ENCODE data around the gene JAZF1.

Gene JAZF1

GRCh38 chr7:28224675-28225074, 44.1 kb upstream of the JAZF1 start:
- Histone ChIP-seq H3K27ac (no peak overlapping the region), H3K36me3 (no peaks in the 10 kb centered on the region), H3K4me1 (ENCODE audit: control insufficient read depth in 1 of 2, insufficient read depth in 1 of 2, low read depth in 1 of 2, low read length in 1 of 2) (no peaks in the 10 kb centered on the region), H3K4me3 (ENCODE audit: low read depth in 1 of 2, low read length in 1 of 2) (no peak overlapping the region), H3K27me3 (no peaks in the 10 kb centered on the region), H3K9me3 (no peaks in the 10 kb centered on the region)
- no peak for TF ChIP-seq CTCF (IDR thresholded peaks at IDR 0.05)

GRCh38 chr7:28224172-28224571, 43.6 kb upstream of the JAZF1 start:
- TF ChIP-seq CTCF (IDR thresholded peaks at IDR 0.05), result no peak
- Histone ChIP-seq H3K9me3 (no peaks in the 10 kb centered on the region), H3K27ac (no peak overlapping the region), H3K4me1 (ENCODE audit: control insufficient read depth in 1 of 2, insufficient read depth in 1 of 2, low read depth in 1 of 2, low read length in 1 of 2) (no peaks in the 10 kb centered on the region), H3K4me3 (ENCODE audit: low read depth in 1 of 2, low read length in 1 of 2) (no peak overlapping the region), H3K36me3 (no peaks in the 10 kb centered on the region), H3K27me3 (no peaks in the 10 kb centered on the region)

DNA sequence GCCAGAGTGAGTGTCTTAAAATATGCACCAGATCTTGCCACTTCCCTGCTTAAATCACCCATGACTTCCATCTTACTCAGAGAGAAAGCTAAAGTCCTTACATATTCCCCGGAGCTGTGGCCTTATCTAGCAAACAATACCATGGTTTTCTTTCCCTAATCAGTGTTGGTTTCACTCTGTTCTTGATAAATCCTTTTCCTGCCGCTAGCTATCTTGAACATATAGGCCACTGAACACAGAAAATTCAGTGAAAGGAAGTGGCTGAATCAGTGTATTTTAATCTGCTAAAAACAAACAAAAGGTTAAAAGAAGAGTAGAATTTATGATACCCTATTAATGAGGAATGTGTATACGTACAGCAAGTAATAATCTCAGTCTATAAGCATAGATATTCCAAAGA, 42.0 kb upstream of the JAZF1 start:
- no peaks in the 10 kb centered on the region for H3K9me3 ChIP-seq
- H3K27ac ChIP-seq, result no peak overlapping the region
- no peaks in the 10 kb centered on the region for H3K27me3 ChIP-seq
- TF ChIP-seq CTCF (IDR thresholded peaks at IDR 0.05), result no peak
- H3K36me3 ChIP-seq, result no peaks in the 10 kb centered on the region
- no peaks in the 10 kb centered on the region for H3K4me1 ChIP-seq (ENCODE audit: control insufficient read depth in 1 of 2, insufficient read depth in 1 of 2, low read depth in 1 of 2, low read length in 1 of 2)
- H3K4me3 ChIP-seq (ENCODE audit: low read depth in 1 of 2, low read length in 1 of 2), result no peak overlapping the region

DNA sequence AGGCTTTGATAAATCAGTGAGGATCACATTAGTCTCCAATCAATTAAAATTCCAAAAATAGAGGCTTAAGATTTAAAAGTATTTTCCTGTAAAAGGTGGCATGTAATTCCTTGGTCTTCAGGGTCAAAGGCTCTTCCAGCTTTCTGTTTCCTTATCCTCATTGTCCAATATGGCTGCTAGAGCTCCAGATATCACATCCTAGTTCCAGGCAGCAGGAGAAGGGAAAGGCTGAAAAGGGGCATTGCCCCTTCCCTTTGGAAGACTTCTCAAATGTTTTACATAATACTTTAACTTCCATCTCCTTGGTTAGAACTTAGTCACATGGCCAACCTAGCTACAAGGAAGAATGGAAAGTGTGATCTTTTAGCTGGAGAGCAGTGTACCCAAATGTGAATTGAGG, 39.2 kb upstream of the JAZF1 start:
- no peaks in the 10 kb centered on the region for H3K36me3 ChIP-seq
- H3K4me1 ChIP-seq (ENCODE audit: control insufficient read depth in 1 of 2, insufficient read depth in 1 of 2, low read depth in 1 of 2, low read length in 1 of 2), result no peaks in the 10 kb centered on the region
- no peak overlapping the region for H3K4me3 ChIP-seq (ENCODE audit: low read depth in 1 of 2, low read length in 1 of 2)
- no peaks in the 10 kb centered on the region for H3K9me3 ChIP-seq
- no peak for TF ChIP-seq CTCF (IDR thresholded peaks at IDR 0.05)
- H3K27me3 ChIP-seq, result no peaks in the 10 kb centered on the region
- H3K27ac ChIP-seq, result no peak overlapping the region

DNA sequence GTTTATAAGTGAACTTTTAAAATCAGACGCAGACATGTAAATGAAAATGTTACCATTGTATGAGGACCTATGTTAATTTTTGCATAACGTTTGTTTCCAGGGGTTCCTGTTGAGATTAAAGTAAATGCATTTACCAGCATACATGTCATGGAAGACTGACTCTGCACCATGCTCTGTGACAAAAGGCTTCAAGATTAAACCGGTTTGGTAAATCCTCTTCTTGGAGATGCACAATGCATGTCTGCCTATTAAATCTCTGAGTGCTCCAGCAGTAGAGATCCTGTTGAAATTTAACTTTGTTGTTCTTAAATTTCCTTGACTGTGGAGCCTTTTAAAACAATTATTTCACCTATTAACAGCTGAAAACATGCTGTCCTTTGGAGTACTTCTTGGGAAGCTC, 36.5 kb upstream of the JAZF1 start:
- Histone ChIP-seq H3K4me1 (ENCODE audit: control insufficient read depth in 1 of 2, insufficient read depth in 1 of 2, low read depth in 1 of 2, low read length in 1 of 2) (no peaks in the 10 kb centered on the region), H3K9me3 (no peaks in the 10 kb centered on the region), H3K36me3 (no peaks in the 10 kb centered on the region), H3K4me3 (ENCODE audit: low read depth in 1 of 2, low read length in 1 of 2) (no peak overlapping the region), H3K27ac (no peak overlapping the region), H3K27me3 (no peaks in the 10 kb centered on the region)
- TF ChIP-seq CTCF (IDR thresholded peaks at IDR 0.05), result no peak

DNA sequence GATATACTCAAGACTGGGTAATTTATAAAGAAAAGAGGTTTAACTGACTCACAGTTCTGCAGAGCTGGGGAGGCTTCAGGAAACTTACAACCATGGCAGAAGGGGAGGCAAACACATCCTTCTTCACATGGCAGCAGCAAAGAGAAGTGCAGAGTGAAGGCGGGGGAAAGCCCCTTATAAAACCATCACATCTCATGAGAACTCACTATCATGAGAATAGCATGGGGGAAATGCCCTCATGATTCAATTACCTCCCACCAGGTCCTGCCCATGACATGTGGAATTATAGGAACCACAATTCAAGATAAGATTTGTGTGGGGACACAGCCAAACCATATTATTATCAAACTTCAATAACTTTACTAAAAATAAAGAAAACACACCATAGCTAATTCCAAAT, 30.4 kb upstream of the JAZF1 start:
- no peaks in the 10 kb centered on the region for H3K4me1 ChIP-seq (ENCODE audit: control insufficient read depth in 1 of 2, insufficient read depth in 1 of 2, low read depth in 1 of 2, low read length in 1 of 2)
- no peaks in the 10 kb centered on the region for H3K27me3 ChIP-seq
- no peak for TF ChIP-seq CTCF (IDR thresholded peaks at IDR 0.05)
- no peak overlapping the region for H3K27ac ChIP-seq
- no peaks in the 10 kb centered on the region for H3K9me3 ChIP-seq
- H3K4me3 ChIP-seq (ENCODE audit: low read depth in 1 of 2, low read length in 1 of 2), result no peak overlapping the region
- no peaks in the 10 kb centered on the region for H3K36me3 ChIP-seq
